ENCODE results near the gene ALDH1A1.

The ALDH1A1 gene

GRCh38 chr9:72902268-72902667, 50.6 kb downstream of the ALDH1A1 start:
- no peak for TF ChIP-seq CTCF (IDR thresholded peaks at IDR 0.05; ENCODE audit: borderline replicate concordance, control extremely low read depth, extremely low read depth, insufficient read depth, missing control alignments)
- no peak for DNase-seq (ENCODE audit: low spot score)
- in situ Hi-C loops (cut with MboI; ENCODE audit: low sequenced_read_pairs, unreplicated experiment): no loop called here

- in situ Hi-C loops (cut with MboI; ENCODE audit: low sequenced_read_pairs, unreplicated experiment): no loop called here
- DNase-seq (ENCODE audit: low spot score): no peak
These were observed 52.9 kb downstream of the ALDH1A1 start for GRCh38 chr9:72899734-72900477.

GRCh38 chr9:72898784-72899733, 53.8 kb downstream of the ALDH1A1 start:
- TF ChIP-seq CTCF (IDR thresholded peaks at IDR 0.05; ENCODE audit: borderline replicate concordance, control extremely low read depth, extremely low read depth, insufficient read depth, missing control alignments): no peak
- in situ Hi-C loops (cut with MboI; ENCODE audit: low sequenced_read_pairs, unreplicated experiment): no loop called here
- DNase-seq (ENCODE audit: low spot score): no peak

More at GRCh38 chr9:72899734-72900477, 52.9 kb downstream of the ALDH1A1 start:
- no peak for TF ChIP-seq CTCF (IDR thresholded peaks at IDR 0.05; ENCODE audit: borderline replicate concordance, control extremely low read depth, extremely low read depth, insufficient read depth, missing control alignments)

- no peak for TF ChIP-seq CTCF (IDR thresholded peaks at IDR 0.05; ENCODE audit: borderline replicate concordance, control extremely low read depth, extremely low read depth, insufficient read depth, missing control alignments)
- in situ Hi-C loops (cut with MboI; ENCODE audit: low sequenced_read_pairs, unreplicated experiment): no loop called here
- no peak for DNase-seq (ENCODE audit: low spot score)
These were observed 54.5 kb downstream of the ALDH1A1 start for GRCh38 chr9:72898360-72898759.

GRCh38 chr9:72897069-72897649, 55.7 kb downstream of the ALDH1A1 start:
- no peak for DNase-seq (ENCODE audit: low spot score)
- no peak for TF ChIP-seq CTCF (IDR thresholded peaks at IDR 0.05; ENCODE audit: borderline replicate concordance, control extremely low read depth, extremely low read depth, insufficient read depth, missing control alignments)
- in situ Hi-C loops (cut with MboI; ENCODE audit: low sequenced_read_pairs, unreplicated experiment): no loop called here

GRCh38 chr9:72896439-72896838, 56.4 kb downstream of the ALDH1A1 start:
- no peak for DNase-seq (ENCODE audit: low spot score)
- no peak for TF ChIP-seq CTCF (IDR thresholded peaks at IDR 0.05; ENCODE audit: borderline replicate concordance, control extremely low read depth, extremely low read depth, insufficient read depth, missing control alignments)
- in situ Hi-C loops (cut with MboI; ENCODE audit: low sequenced_read_pairs, unreplicated experiment): no loop called here
